Urothelium cell line (cell line): ENCODE measurements around the gene SIK2.

Experiments
- DNase-seq: peaks from one replicate; pipeline ENCODE4 v3.0.0; 2011; ENCODE audit warnings: low spot score, mixed read lengths
- FAIRE-seq: peaks from 2 replicates; lab custom pipeline; 2011; peaks lifted over from hg19 to GRCh38; lab: Jason Lieb, UNC

SIK2 gene

GRCh38 chr11:111724615-111725129 lies 122.4 kb downstream of the SIK2 start:
- FAIRE-seq: no peak
- no peak for DNase-seq

- DNase-seq (no peak), FAIRE-seq (no peak)
These were observed 123.4 kb downstream of the SIK2 start for GRCh38 chr11:111725621-111726020.

- DNase-seq (no peak), FAIRE-seq (no peak)
These were observed 124.1 kb downstream of the SIK2 start for GRCh38 chr11:111726301-111726713.

- FAIRE-seq (no peak), DNase-seq (no peak)
These were observed 125.2 kb downstream of the SIK2 start for GRCh38 chr11:111727431-111727830.

GRCh38 chr11:111729071-111729830 lies 127.0 kb downstream of the SIK2 start:
- no peak for FAIRE-seq
- no peak for DNase-seq

GRCh38 chr11:111729831-111730311 lies 127.6 kb downstream of the SIK2 start:
- no peak for FAIRE-seq
- DNase-seq: no peak

- DNase-seq (no peak), FAIRE-seq (no peak)
These were observed 128.8 kb downstream of the SIK2 start for GRCh38 chr11:111730871-111731591.

GRCh38 chr11:111731821-111732220 lies 129.6 kb downstream of the SIK2 start:
- FAIRE-seq (no peak), DNase-seq (no peak)

- FAIRE-seq: peak; percentile 9
- DNase-seq: no peak
These were observed 130.8 kb downstream of the SIK2 start for GRCh38 chr11:111733016-111733415.

- DNase-seq (no peak), FAIRE-seq (no peak)
These were observed 131.4 kb downstream of the SIK2 start for GRCh38 chr11:111733611-111734088.

- no peak for DNase-seq
- FAIRE-seq: no peak
These were observed 132.1 kb downstream of the SIK2 start for GRCh38 chr11:111734101-111734953.

- FAIRE-seq (no peak), DNase-seq (no peak)
These were observed 132.7 kb downstream of the SIK2 start for GRCh38 chr11:111734954-111735261.

GRCh38 chr11:111735262-111736116 lies 133.2 kb downstream of the SIK2 start:
- FAIRE-seq (peak; percentile 79), DNase-seq (no peak)

GRCh38 chr11:111736181-111736590 lies 133.9 kb downstream of the SIK2 start:
- DNase-seq (no peak), FAIRE-seq (no peak)

GRCh38 chr11:111736621-111737443 lies 134.6 kb downstream of the SIK2 start:
- FAIRE-seq: no peak
- no peak for DNase-seq

- FAIRE-seq (peak; percentile 52), DNase-seq (no peak)
These were observed 135.4 kb downstream of the SIK2 start for GRCh38 chr11:111737444-111738210.

GRCh38 chr11:111739299-111739698 lies 137.1 kb downstream of the SIK2 start:
- DNase-seq (no peak), FAIRE-seq (no peak)

- FAIRE-seq: no peak
- no peak for DNase-seq
These were observed 139.5 kb downstream of the SIK2 start for GRCh38 chr11:111741751-111742150.
